ENCODE measurements around the gene CMTR2.

The CMTR2 gene

DNA sequence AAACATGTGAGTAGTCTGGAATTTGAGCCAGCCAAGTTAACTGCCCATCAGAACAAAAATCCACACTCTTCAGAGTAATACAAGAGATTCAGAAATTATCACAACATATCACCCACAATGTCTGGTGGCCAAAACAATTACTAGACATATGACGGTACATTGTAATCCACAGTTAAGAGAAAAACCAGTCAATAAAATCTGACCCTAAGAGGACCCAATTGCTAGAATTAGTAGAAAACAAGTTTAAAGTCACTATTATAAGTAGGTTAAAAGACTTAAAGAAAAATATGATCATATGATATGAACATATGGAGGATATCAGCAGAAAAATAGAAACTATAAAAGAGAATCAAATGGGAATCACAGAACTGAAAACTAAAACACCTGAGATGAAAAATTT, 15.8 kb downstream of the CMTR2 start:
- no peak for DNase-seq (ENCODE audit: low read depth)

DNA sequence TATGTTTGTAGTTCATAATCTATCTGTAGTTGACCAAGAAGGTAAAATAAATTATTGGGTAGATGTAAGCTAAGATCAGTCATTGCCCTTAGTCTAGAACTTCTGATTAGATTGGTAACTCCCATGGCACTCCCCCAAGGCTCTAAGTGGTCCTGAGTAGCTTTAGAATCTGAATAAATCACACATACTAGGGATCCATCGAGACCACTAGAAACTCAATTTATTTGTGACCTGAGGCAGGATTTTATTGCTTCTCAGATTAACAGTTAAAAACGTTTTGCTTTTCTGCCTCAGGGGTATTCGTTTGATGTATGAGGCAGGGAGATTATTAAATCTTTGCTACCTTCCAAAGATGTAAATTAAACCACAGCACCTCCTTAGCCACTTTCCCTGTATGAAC, 24.9 kb downstream of the CMTR2 start:
- no peak for DNase-seq (ENCODE audit: low read depth)

DNA sequence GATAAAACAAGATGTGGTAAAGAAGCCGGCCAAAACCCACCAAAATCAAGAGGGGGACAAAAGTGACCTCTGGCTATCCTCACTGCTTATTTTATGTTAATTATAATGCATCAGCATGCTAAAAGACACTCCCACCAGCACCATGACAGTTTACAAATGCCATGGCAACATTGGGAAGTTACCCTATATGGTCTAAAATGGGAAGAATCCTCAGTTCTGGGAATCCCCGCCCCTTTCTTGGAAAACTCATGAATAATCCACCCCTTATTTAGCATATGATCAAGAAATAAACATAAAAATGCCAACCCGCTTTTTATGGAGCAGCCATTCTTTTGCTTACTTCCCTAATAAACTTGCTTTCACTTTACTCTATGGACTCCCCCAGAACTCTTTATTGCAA, 25.6 kb downstream of the CMTR2 start:
- no peak for DNase-seq (ENCODE audit: low read depth)

DNA sequence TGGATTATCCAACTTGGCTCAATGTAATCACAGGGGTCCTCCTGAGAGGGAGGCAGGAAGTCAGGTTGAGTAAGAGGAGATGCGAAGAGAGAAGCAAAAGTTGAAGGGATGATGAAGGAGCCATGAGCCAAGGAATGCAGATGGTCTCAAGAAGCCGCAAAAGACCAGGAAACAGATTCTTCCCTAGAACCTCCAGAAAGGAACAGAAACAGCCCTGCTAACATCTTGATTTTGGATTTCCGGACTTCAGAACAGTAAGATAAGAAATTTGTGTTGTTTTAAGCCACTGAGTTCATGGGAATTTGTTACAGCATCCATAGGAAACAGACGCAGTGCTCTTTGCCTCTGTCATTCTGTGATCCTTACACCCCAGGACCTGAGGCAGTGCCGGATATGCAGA, 26.8 kb downstream of the CMTR2 start:
- no peak for DNase-seq (ENCODE audit: low read depth)

DNA sequence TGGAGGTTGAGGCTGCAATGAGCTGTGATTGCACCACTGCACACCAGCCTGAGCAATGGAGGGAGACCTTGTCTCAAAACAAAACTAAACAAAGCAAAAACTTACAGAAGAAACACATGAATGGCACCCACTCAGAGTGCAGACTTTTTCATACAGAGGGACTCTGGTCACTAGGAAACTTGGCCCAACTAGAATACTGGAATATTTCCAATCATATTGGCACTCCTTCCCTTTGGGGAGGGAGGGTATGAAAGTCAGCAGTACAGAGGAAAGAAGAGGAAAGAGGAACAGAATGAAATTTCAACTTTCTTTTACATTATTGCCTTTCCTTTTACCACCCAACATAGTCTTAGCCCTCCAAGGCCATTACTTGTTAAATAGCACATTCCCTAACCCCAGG, 28.2 kb downstream of the CMTR2 start:
- no peak for DNase-seq (ENCODE audit: low read depth)

DNA sequence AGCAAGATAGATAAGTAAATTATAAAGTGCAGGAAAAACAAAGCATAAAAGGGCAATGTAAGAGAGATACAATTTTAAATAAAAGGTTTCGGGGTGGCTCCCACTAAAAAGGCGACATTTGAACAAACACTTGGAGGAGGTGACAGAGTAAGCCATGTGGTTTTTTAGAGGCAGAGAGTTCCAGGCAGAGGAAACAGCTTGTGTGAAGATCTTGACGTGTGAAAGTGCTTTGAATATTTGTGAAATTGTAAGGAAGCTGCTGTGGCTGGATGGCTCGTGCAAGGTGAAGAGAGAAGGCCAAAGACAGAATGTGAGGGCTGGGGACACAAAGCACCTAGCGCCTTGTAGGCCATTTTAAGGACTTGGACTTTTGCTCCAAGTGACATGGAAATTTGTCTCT, 30.1 kb downstream of the CMTR2 start:
- DNase-seq (ENCODE audit: low read depth): no peak

DNA sequence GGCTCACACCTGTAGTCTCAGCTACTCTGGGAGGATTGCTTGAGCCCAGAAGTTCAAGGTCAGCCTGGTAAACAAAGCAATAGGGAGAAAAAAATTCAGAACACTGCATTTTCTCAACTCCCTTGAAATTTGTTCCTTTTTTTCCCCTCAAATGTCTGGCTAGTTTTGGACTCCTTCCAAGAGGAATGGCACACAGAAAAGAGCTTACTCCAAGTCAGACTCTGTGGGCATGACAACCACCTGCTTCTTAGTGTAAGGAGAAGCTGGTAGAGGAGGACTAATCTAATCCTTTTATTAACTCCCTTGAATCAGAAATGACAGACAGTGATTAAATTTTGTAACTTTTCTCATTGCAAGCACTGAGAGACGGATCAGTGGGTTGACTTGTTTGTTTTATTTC, 30.8 kb downstream of the CMTR2 start:
- no peak for DNase-seq (ENCODE audit: low read depth)

DNA sequence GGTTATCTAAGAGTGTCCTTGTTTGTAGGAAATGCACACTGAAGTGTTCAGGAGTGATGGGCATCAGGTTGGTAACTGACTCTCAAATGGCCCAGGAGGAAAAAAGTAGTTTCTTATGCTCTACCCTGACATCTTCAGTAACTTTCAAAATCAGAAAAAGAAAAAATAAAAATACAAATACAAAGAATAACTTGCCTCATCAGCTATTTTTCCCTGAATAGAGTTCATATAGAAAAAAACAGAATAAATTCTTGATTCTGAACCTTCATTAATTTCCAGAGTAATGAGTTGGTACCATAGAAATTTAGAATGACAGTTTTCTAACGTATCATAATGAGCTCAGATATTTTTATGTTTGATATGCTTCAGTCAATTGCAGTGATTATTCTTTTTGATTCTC, 31.4 kb downstream of the CMTR2 start:
- no peak for DNase-seq (ENCODE audit: low read depth)

DNA sequence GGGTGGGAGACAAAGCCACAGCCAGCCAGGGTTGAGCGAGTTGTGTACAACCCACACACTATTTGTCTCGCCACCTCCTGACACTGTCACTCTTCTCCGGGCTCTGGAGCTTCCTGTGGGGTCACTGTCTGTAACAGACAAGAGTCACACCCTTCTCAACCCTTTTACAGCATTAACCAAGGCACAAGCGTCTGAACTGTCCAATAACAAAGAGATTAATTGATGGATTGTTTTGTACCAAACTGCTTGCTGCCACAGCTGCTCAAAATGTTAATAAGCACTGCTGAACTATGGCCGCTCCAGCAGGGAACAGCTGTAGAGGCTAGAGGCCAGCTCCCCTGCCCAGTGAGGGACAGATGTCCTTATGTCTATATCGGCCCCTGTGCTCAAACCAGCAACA, 33.5 kb downstream of the CMTR2 start:
- no peak for DNase-seq (ENCODE audit: low read depth)

DNA sequence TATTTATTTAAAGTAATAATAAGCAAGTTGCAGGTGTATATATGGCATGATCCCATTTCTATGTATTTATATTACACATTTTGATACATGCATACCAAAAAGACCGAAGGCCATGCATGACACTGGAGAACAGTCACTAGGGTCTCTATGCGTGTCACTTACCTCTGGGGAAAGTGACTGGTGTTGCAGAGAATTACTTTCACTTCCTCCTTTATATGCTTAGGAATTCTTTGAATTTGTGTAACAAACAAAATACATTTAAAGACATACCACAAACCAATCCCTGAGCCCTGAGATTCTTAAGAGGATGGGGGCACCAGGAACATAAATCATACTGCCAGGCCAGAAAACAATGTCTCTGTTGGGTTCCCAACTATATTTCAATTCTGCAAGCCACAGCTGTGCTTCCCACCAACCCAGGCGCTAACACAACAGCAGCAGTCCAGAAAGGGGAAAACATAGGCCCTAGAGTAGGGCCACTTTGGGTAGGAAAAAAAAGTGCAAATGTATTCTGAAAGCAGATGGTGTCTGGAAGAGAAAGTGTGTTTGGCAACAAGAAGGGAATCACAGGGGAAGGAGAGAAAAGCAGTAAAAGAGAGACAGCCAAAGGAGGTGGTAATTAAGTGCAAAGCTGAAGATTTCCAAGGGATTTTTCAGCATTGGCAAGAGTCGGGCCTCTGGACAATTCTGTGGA, 34.2 kb downstream of the CMTR2 start:
- no peak for DNase-seq (ENCODE audit: low read depth)

DNA sequence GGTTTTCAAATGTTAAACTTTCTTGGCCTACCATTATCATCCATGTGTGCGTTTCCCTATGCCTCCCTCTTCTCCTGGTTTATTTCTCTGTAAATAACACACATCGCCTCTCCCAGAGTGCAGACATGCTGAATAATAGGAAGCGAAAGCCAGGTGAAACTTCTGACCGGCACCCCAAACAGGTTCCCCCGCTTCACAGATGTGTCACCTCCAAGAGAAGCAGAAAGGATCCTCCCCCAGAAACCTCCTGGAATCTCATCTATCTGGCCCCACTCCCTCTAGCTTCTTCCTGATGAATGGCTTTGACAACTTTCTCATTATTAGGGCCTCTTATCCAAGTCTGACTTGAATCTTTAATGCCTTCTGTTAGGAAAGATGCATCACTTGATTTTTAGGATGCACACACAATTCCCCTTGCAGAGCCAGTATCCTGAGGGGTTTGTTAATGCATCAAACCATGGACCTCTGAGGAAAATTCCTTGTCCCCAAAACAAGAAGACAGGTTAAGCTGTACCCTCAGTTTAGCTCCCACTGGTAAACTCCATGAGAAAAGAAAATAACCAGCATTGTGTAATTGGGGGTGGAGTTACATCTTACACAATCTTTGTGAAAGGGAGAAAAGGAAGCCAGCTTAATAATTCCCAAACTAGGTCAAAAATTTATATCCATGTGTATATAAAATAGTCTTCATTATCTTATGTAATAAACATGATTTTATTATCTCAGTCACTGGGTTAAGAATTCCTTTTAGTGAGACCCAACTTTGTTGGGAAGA, 38.6 kb downstream of the CMTR2 start:
- no peak for DNase-seq (ENCODE audit: low read depth)

DNA sequence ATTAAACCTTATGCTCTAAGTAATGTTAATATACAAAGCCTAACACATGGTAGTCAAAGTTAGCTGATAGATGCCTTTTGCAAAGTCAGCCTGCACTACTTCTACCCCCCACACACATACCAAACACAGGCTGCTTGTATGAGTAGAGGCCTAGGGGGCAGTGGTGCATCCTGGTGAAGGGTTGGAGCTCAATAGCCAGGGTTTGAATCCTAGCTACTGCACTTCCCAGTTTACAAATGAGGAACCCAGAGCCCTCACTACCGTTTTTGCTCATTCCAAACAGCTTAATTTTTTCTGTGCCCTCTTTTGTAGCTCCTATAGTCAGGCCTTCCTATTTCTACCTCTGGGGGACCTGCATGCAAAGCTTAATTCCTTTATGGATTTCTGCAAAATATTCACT, 39.8 kb downstream of the CMTR2 start:
- no peak for DNase-seq (ENCODE audit: low read depth)

DNA sequence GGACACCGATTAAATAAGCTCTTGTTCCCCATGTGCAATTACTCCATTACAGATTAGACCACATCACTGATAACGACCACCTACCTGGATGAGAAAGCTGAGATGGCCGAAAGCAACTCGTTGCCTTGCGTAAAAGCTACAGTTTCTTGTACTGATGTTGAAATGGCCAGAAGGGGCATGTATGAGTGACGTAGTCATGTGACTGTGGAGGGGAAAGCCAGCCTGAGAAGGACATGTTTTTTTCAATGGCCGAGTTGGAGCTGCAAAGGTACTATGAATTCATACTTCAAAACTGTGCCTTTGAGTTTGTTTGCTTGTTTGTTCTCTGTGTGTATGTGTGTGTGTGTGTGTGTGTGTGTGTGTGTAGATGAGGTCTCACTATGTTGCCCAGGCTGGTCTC, 41.7 kb downstream of the CMTR2 start:
- DNase-seq (ENCODE audit: low read depth): no peak

DNA sequence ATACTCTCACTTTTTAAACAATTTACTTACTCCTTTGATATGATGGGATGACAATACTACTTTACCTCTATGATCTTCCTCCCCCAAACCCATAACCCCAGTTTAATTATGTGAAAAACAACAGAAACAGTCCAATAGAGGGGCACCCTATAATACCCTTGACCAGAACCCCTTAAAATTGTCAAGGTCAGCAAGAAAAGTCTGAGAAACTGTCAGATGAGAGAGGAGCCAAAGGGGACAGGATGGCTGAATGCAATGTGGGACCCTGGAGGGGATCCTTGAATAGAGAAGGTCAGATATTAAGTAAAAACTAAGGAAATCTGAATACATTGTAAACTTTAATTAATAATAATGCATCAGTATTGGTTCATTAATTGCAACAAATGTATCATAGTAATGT, 42.9 kb downstream of the CMTR2 start:
- no peak for DNase-seq (ENCODE audit: low read depth)

DNA sequence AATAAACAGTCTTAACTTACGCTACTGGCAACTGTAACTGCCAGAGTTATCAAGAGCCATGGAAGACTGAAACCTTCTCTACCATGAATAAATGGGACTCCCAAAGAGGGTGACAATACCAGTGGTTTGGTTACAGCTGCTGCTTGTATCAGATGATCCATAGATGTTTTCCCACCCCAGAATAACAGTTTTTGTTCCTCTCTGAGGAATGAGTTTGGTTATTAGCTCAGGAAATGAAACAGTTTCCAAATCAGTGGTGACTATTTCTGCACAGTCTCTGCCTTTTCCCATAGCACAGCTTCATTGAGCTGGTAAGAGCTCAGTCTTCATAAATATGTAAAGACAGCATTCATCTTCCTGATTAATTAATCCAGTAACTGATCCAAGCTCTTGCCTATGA, 44.7 kb downstream of the CMTR2 start:
- DNase-seq (ENCODE audit: low read depth): no peak

DNA sequence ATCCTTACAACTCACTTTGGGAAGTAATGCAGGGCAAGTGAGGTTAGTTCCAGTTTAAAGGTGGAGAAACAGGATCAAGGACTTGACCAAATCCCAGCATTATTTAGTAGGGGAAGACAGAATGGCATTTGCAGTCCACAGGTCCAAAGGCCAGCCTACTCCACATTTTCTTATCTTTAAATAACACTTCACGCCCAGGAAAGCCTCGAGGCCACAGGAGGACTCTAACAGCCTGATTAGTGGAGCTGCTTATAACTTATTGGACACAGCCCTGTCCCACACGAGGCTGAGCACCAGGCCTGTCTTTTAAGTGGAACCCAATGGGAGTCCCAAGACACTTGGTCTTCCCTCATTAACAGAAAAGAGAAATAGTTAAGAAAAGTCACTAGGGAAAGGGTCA, 46.6 kb downstream of the CMTR2 start:
- no peak for DNase-seq (ENCODE audit: low read depth)

DNA sequence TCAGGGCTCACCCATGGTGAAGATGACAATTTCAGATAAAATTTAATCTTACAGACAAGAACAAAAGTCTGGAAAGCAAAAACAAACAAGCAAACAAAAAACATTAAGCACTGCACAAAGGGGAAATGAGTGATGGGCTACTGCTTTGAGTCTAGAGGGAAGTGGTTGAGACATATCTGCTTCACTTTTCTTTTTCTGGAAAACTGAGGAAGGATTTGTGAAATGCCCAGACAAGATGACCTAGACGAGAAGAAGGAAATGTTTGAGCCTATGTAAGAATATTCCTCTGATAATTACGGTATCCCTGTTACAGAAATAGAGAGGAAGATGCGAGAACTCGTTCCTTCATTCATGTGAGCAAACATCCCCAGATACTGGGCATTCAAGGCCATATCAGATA, 47.2 kb downstream of the CMTR2 start:
- DNase-seq (ENCODE audit: low read depth): no peak

Data from activated T-helper 9 cell treated with anti-CD3 and anti-CD28 coated beads, Interleukin-2, amount 50 U/mL, for 16 hours (primary cell).